GM19328 (cell line): ENCODE results near the gene SPATA22.
"Not testable (repeated sequence)": the region's sequence is repeated elsewhere in the genome, so short reads cannot be mapped to it uniquely, and the experiment has no call there.

Experiments
- ATAC-seq: cut with Tn5 transposase; IDR thresholded peaks from one replicate; pipeline ENCODE4 v1.9.1; 2021; ENCODE audit warnings: mild to moderate bottlenecking, moderate library complexity; ENCODE audit not compliant: unreplicated experiment

The SPATA22 gene

DNA sequence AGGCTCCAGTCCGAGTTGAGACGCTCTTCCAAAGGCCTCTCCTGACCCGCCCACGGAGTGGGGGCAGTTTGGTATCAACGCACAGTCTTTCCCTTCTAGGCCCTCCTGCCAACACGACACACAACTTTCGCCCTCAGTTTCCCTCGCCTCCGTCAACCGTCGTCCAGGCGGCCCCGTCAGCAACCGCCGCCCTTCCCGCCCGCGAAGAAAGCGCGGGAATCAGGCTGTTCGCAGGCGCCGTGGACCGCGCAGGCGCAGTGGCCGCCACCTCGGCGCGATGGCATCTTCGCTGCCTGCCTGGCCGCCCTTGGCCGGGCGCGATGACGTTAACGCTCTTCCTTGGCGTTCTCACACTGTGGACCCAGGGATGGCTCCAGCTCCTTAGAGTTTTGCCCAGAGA, at the start of gene SPATA22:
TSS of gene SPATA22 (minus strand) at position 221 of the 400 bp plus-strand sequence. CDS start 2,494 bp downstream, outside the sequence.
- ATAC-seq: no peak

DNA sequence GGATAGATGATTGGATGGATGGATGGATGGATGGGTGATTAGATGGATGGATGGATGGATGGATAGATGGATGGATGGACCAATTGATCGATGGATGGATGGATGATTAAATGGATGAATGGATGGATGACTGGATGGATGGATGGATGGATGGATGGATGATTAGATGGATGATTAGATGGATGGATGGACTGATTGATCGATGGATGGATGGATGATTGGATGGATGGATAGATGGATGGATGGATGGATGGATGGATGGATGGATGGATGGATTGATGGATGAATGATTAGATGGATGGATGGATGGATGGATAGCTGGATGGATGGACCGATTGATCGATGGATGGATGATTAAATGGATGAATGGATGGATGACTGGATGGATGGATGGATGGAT, 47.9 kb upstream of the SPATA22 start:
- not testable (repeated sequence) for ATAC-seq

- ATAC-seq: no peak
These were observed 43.3 kb upstream of the SPATA22 start for GRCh38 chr17:3514873-3515272.

DNA sequence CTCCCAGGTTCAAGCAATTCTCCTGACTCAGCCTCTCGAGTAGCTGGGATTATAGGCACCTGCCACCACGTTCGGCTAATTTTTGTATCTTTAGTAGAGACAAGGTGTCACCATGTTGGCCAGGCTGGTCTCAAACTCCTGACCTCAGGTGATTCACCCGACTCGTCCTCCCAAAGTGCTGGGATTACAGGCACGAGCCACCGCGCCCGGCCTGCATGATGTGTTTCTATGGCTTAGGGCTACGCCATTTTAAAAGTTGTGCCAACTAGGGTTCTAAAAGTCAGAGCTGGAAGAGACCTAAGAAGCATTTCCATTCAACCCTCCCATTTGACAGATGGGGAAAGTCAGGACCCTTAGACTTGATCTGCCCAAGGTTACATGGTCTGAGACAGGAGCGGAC, 42.5 kb upstream of the SPATA22 start:
- not testable (repeated sequence) for ATAC-seq

- no peak for ATAC-seq
These were observed 41.9 kb upstream of the SPATA22 start for GRCh38 chr17:3513305-3514035.

- ATAC-seq: no peak
These were observed 41.0 kb upstream of the SPATA22 start for GRCh38 chr17:3512505-3513171.

GRCh38 chr17:3511852-3512504, 40.4 kb upstream of the SPATA22 start:
- no peak for ATAC-seq

GRCh38 chr17:3510090-3510489, 38.5 kb upstream of the SPATA22 start:
- ATAC-seq: no peak

DNA sequence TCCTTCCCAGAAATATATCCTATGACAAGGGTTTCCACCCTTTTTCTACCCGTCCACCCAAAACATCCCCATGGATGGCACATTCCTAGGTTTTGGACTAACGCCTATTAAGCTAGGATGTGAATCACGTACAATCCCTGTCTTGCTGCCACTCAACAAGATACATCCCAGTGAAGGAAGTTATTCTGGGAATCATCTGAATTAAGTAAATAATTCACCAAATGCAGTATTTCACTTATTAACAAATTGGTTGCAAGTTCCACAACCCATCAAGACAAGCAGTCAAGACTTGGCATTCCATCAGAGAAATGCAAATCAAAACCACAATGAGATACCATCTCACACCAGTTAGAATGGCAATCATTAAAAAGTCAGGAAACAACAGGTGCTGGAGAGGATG, 36.2 kb upstream of the SPATA22 start:
- ATAC-seq: no peak

GRCh38 chr17:3507071-3507470, 35.5 kb upstream of the SPATA22 start:
- no peak for ATAC-seq

DNA sequence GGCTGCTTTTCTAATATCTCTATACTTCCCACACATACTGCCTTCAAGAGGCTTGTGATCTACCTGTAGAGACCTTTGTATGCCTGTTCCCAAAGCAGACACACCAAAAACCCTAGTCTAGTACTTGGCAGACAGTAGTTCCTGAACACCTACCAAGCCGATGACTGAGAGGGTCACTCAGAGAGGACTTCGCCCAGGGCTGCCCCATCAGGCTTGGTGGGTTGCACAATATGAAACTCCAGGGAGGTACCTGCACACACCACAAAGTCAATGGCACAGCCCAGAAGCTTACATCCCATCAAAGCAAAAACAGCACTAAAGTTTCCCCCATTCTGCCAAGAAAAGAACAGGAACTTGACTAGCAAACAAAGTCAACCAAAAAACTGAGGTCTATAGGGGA, 34.4 kb upstream of the SPATA22 start:
- no peak for ATAC-seq

- ATAC-seq: no peak
These were observed 33.4 kb upstream of the SPATA22 start for GRCh38 chr17:3505008-3505407.

DNA sequence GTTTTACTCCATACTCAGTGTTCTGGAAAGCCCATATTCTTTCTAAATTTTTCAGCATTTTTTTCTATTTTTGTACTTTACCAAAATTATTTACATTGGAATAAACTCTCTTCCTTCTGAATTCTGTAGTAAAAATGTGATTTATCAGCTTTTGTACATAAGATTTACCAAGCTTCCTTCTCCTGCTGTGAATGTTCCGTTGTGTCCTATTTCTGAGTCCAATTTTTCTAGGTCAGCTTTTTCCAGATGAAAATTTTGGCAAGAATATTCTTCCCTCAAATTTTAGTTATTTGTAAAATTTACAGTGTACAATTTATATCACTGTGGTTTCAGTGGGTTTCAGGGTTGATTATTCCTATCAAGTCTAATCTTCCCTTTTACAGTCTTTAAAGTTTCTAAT, 31.7 kb upstream of the SPATA22 start:
- ATAC-seq: no peak

- ATAC-seq: no peak
These were observed 30.8 kb upstream of the SPATA22 start for GRCh38 chr17:3502466-3502865.

- no peak for ATAC-seq
These were observed 29.7 kb upstream of the SPATA22 start for GRCh38 chr17:3501344-3501743.

DNA sequence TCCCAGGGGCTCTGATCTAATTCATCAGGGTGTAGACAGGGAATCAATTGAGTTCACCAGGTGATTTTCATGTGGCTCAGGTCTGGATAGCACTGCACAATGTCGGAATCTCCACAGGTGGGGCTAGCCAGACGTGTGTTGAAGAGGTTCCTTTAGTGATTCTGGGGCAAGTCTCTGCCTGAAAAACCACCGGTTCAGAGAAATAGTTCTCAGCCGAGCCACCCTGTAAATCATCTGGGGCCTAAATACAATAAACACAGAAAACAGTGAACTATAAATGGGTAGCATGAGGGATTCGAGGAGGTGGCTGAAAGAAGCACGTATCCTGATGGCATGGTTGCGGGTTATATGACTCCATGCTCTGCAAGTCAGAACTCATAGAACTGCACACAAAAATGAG, 25.5 kb upstream of the SPATA22 start:
- no peak for ATAC-seq

DNA sequence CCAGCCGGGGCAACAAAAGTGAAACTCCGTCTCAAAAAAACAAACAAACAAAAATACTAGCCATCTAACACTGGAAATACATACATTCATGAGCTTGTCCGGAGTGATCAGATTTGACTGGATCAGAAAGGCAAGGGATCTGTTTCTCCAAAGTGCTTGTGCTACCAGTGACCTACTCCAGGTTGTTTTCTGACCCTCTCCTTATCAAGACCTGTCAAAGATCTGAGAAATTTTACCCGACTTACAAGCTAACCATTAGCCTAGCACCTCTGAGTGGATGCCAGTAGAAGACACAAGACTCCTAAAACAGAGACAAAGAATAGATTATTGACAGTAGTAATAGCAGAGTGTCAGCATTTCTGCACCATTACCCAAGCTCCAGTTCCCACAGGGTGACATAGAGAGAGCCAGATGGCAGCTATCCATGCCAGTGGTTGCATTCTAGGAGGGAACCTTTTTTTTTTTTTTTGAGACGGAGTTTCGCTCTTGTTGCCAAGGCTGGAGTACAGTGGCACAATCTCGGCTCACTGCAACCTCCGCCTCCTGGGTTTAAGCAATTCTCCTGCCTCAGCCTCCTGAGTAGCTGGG, 14.0 kb upstream of the SPATA22 start:
- ATAC-seq: no peak

- ATAC-seq: no peak
These were observed 11.2 kb upstream of the SPATA22 start for GRCh38 chr17:3482852-3483251.

DNA sequence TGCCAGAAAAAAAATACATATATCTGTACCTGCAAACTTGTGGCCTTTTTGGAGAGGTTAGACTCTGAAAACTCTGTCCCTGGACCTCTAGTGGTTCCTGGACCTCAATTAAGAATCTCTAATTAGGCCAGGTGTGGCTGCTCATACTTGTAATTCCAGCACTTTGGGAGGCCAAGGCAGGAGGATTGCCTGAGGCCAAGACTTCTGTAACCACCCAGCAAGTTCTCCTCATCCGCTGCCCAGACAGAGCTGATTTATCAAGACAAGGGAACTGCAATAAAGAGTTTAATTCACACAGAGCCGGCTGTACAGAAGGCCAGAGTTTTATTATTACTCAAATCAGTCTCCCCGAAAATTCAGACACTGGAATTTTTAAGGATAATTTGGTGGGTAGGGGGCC, 8.4 kb upstream of the SPATA22 start:
- ATAC-seq: no peak

- ATAC-seq: no peak
These were observed 4.4 kb upstream of the SPATA22 start, which contains the start of gene ASPA for GRCh38 chr17:3475812-3476610. ASPA (plus strand) TSS chr17:3475997; CDS start chr17:3476160, 163 bp downstream.

DNA sequence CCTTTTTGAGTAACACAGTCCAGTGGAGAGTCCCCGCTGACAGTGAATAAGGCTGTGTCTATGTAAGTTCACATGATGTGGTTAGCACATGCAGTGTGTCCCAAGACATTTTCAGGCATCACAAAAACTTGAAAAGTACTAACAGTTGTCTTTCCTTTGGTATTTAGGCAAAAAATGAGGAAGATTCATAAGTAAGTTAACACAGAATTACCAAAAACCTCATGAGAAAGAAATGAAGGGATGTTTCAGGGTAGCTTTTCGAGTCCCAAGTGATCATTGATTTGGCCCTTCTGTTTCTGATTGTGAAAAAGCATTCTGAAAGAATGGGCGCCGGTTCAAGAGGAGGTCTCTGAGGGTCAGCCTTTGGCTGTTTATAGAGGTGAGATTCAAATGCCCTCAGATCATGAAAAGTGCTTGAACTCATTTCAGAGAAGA, 3.6 kb upstream of the SPATA22 start:
- no peak for ATAC-seq
